ENCODE data around the gene ATXN7L3. TPM values are rescaled to one million over a fixed set of nuclear protein-coding genes. Genes with fewer than 3 reads are reported as not detected.

Gene ATXN7L3
- total and polyA plus RNA-seq, 9 of the 15 experiments (the other 6 are each of a cell fraction or from before 2014, with no cell fraction given): 0.62 to 66.1 (median 33.2) TPM

- TF ChIP-seq HMGN3 (IDR thresholded peaks at IDR 0.05; ENCODE audit: borderline replicate concordance, extremely low read depth, insufficient read length, low read depth, low read length) (peak; percentile 17), CHD4 (IDR thresholded peaks at IDR 0.05; ENCODE audit: insufficient read depth, insufficient replicate concordance, low read depth, low read length, poor library complexity, severe bottlenecking) (no peak), SETDB1 (IDR thresholded peaks at IDR 0.05; ENCODE audit: low read length) (no peak), ZNF740 (CRISPR knock-in tag; IDR thresholded peaks at IDR 0.05) (0 out of 2 replicates have a peak, but pooled peaks have one; percentile 11), ZNF740 (tag; IDR thresholded peaks at IDR 0.05) (no peak), RBM22 (IDR thresholded peaks at IDR 0.05; ENCODE audit: low read depth, low read length, poor library complexity, severe bottlenecking) (peak; percentile 51), ZNF75A (CRISPR knock-in tag; IDR thresholded peaks at IDR 0.05) (no peak), NFIC (IDR thresholded peaks at IDR 0.05) (no peak), L3MBTL2 (IDR thresholded peaks at IDR 0.05) (0 out of 2 replicates have a peak, but pooled peaks have one; percentile 11), POLR2H (tag; IDR thresholded peaks at IDR 0.05; ENCODE audit: low read depth) (peak; percentile 62; the same call in 1 of the 2 replicates), RUNX1 (IDR thresholded peaks at IDR 0.05; ENCODE audit: low read depth) (no peak), ZNF584 (CRISPR knock-in tag; IDR thresholded peaks at IDR 0.05; ENCODE audit: low read depth) (no peak), TCFL5 (CRISPR knock-in tag; conservative IDR thresholded peaks at IDR 0.05) (no peak), ESRRA (IDR thresholded peaks at IDR 0.05; ENCODE audit: borderline replicate concordance, low read depth) (no peak), ZNF695 (CRISPR knock-in tag; IDR thresholded peaks at IDR 0.05) (no peak), HMG20A (CRISPR knock-in tag; conservative IDR thresholded peaks at IDR 0.05) (no peak), BDP1 (IDR thresholded peaks at IDR 0.05; ENCODE audit: insufficient read depth, insufficient read length) (no peak), GTF2F1 (IDR thresholded peaks at IDR 0.05; ENCODE audit: low read depth, low read length) (no peak), ZBTB17 (CRISPR knock-in tag; IDR thresholded peaks at IDR 0.05) (no peak), SMAD3 (CRISPR knock-in tag; conservative IDR thresholded peaks at IDR 0.05) (no peak)
- TF ChIP-seq, protein P1, sequence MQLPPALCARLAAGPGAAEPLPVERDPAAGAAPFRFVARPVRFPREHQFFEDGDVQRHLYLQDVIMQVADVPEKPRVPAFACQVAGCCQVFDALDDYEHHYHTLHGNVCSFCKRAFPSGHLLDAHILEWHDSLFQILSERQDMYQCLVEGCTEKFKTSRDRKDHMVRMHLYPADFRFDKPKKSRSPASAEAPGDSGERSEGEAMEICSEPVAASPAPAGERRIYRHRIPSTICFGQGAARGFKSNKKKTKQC (CRISPR knock-in tag; IDR thresholded peaks at IDR 0.05): no peak
- TF ChIP-seq, protein P2, sequence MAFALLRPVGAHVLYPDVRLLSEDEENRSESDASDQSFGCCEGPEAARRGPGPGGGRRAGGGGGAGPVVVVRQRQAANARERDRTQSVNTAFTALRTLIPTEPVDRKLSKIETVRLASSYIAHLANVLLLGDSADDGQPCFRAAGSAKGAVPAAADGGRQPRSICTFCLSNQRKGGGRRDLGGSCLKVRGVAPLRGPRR (CRISPR knock-in tag; IDR thresholded peaks at IDR 0.05): no peak
- TF ChIP-seq, protein P3, sequence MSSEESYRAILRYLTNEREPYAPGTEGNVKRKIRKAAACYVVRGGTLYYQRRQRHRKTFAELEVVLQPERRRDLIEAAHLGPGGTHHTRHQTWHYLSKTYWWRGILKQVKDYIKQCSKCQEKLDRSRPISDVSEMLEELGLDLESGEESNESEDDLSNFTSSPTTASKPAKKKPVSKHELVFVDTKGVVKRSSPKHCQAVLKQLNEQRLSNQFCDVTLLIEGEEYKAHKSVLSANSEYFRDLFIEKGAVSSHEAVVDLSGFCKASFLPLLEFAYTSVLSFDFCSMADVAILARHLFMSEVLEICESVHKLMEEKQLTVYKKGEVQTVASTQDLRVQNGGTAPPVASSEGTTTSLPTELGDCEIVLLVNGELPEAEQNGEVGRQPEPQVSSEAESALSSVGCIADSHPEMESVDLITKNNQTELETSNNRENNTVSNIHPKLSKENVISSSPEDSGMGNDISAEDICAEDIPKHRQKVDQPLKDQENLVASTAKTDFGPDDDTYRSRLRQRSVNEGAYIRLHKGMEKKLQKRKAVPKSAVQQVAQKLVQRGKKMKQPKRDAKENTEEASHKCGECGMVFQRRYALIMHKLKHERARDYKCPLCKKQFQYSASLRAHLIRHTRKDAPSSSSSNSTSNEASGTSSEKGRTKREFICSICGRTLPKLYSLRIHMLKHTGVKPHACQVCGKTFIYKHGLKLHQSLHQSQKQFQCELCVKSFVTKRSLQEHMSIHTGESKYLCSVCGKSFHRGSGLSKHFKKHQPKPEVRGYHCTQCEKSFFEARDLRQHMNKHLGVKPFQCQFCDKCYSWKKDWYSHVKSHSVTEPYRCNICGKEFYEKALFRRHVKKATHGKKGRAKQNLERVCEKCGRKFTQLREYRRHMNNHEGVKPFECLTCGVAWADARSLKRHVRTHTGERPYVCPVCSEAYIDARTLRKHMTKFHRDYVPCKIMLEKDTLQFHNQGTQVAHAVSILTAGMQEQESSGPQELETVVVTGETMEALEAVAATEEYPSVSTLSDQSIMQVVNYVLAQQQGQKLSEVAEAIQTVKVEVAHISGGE (CRISPR knock-in tag; IDR thresholded peaks at IDR 0.05): peak in 1 of 3 experiments; percentile 76; a peak in 2 of 6 replicates
Observed at GRCh38 chr17:44218344-44219107, 18.8 kb upstream of the ATXN7L3 start (continued).

Data from K562 (cell line).